ENCODE data around the gene PLXNC1.

GRCh38 chr12:94099191-94099590, 49.2 kb upstream of the PLXNC1 start:
- TF ChIP-seq CTCF (conservative IDR thresholded peaks at IDR 0.05 in 1 of 2, IDR thresholded peaks at IDR 0.05 in 1 of 2; ENCODE audit: low read depth in 1 of 2, low read length in 2 of 2) (no peak), EZH2 (IDR thresholded peaks at IDR 0.05; ENCODE audit: low read length, missing control alignments) (no peak)

All from fibroblast of lung (primary cell).